GM19455 (cell line): ENCODE data around the gene GJB4.

Experiments used
- ATAC-seq: cut with Tn5 transposase; IDR thresholded peaks from one replicate; pipeline ENCODE4 v1.9.1; 2021; ENCODE audit not compliant: unreplicated experiment

GJB4 gene

GRCh38 chr1:34777519-34778321, 18.2 kb downstream of the GJB4 start:
- no peak for ATAC-seq

DNA sequence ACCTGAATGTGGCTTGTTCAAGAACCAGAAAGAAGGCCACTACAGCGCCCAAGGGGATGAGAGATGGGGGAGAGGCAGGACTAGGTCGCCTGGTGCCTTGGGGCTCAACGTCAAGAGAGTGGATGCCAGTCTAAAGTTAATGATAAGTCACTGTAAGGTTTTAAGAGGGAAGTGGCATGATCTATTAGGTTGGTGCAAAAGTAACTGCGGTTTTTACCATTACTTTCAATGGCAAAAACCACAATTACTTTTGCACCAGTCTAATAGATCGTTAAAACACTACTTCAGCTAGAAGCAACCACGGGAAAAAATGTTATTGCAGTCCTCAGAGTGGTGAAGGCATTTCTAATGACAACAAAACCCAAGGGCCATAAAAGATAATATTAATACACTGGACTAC, 18.8 kb downstream of the GJB4 start:
- no peak for ATAC-seq

- no peak for ATAC-seq
Observed at GRCh38 chr1:34779005-34779404, 19.5 kb downstream of the GJB4 start.

- ATAC-seq: no peak
Observed at GRCh38 chr1:34779526-34779925, 20.0 kb downstream of the GJB4 start.

DNA sequence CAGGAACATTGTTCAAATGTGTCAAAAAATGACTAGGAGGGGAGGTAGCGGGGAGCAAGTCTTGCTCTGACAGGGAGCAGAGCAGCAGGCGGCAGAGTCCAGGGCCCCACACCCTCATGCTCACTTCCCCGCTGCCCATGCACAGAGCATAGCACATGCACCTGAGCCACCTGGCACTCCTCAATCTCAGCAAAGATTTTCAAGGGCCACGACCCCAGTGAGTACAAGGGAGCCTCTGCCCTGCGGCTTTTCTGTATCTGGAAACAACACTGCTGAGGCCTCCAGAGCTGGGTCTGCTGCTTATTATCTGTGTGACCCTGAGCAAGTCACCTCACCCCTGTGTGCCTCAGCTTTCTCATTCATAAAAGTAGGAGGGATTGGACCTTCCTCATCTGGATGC, 20.4 kb downstream of the GJB4 start:
- no peak for ATAC-seq

DNA sequence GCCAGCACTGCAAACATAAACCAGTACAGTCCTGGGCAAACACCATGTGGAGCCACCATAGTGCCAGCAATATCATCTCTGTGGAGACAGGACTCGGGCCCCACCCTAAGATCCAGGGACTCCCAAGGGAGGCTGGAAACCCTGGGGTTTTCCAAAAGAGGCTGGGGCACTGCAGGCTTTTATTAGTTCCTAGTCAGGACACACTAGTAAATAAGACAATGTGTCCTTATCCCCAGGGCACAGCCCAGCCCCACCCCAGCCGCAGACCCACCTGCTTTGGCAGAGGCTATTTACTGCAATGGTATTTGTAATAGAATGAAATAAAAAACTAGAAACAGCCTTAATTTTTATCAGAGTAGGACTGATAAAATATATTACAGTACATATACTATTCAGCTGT, 21.0 kb downstream of the GJB4 start:
- ATAC-seq: no peak

DNA sequence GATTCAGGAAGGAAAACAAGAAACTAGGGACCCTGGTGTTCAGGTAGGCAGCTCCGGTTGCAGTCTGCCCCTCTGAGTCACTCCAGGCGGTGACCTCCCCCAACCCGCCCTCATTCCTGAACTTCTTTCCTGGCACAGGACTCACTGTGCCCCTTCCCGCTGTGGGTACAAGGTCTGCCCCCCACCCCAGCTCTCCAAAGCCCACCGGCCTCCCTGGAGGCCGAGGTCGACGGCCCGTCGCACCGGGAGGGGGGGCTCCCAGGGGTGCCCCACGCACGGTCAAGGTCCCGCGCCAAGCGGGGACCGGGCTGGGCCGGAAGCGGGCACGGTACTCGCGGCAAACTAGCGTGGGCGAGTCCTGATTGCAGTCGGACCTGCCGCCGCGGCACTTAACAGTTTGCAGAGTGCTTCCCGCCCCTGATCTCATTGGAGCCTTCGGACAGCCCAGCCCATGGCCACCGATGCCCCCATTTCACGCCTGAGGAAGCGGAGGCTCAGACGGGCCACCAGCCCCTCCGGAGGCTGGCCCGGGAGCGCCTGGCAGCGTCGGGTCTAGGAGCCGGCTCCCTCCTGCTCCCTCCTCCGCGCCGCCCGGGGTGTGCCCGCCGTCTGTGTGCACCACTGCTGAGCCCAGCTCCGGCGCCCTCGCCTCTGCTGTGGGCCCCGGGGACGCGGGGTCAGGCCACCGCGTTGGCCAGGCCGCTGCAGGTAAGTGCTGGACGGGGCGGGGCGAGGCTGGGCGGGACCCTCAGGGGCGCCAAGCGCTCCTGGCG, 21.7 kb downstream of the GJB4 start, which contains the start of gene GJB3:
TSS of gene GJB3 (plus strand) at position 144 of the 773 bp plus-strand sequence. CDS start 3,549 bp downstream, outside the sequence.
- no peak for ATAC-seq

GRCh38 chr1:34781844-34782391, 22.4 kb downstream of the GJB4 start:
- ATAC-seq: no peak

DNA sequence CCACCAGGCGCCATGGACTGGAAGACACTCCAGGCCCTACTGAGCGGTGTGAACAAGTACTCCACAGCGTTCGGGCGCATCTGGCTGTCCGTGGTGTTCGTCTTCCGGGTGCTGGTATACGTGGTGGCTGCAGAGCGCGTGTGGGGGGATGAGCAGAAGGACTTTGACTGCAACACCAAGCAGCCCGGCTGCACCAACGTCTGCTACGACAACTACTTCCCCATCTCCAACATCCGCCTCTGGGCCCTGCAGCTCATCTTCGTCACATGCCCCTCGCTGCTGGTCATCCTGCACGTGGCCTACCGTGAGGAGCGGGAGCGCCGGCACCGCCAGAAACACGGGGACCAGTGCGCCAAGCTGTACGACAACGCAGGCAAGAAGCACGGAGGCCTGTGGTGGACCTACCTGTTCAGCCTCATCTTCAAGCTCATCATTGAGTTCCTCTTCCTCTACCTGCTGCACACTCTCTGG, 25.2 kb downstream of the GJB4 start:
- ATAC-seq: no peak

GRCh38 chr1:34785231-34785874, 25.8 kb downstream of the GJB4 start:
- ATAC-seq: no peak

DNA sequence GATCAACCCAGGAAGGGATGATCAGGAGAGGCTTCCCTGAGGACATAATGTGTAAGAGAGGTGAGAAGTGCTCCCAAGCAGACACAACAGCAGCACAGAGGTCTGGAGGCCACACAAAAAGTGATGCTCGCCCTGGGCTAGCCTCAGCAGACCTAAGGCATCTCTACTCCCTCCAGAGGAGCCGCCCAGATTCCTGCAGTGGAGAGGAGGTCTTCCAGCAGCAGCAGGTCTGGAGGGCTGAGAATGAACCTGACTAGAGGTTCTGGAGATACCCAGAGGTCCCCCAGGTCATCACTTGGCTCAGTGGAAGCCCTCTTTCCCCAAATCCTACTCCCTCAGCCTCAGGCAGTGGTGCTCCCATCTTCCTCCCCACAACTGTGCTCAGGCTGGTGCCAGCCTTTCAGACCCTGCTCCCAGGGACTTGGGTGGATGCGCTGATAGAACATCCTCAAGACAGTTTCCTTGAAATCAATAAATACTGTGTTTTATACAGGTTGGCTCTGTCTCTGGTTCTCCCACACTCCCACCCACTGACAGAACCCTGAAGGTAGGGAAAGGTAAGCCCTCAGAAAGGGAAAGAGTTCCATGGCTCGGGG, 26.4 kb downstream of the GJB4 start:
- no peak for ATAC-seq

DNA sequence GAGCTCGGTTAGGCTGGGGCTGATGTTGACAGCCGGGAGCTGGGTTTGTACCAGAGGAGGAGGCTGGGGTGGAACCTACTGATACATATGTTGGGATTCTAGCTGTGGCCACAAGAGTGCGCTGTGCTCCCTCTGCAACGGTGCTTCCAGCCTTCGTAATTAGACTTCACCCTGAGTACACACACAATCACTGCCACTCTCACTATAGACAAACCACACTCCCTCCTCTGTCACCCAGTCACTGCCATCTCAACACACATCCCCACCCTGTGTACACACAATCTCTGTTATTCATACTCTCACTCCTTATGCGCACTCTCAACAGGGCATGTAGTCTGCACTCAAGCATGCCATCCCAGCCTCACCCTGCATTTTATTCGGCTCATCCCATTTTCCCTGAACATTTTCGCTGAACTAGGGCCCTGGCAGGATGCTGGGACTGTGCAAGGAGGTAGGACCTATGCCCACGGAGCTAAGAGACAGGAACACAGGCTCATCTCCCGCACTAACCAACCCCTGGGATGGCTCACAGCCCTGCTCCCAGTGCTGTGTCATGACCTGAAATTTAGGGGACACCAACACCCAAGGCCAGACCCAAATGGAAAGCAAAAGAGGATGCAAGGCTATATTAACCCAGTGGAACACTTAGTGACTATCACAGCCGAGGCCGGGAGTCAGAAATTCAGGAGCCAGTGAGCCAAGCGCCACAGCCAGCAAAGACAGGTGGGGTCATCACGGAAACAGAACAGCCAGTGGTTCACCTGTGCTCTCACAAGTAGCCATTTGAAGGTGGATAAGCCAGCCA, 27.2 kb downstream of the GJB4 start:
- no peak for ATAC-seq

GRCh38 chr1:34787461-34788420, 28.2 kb downstream of the GJB4 start:
- ATAC-seq: no peak

DNA sequence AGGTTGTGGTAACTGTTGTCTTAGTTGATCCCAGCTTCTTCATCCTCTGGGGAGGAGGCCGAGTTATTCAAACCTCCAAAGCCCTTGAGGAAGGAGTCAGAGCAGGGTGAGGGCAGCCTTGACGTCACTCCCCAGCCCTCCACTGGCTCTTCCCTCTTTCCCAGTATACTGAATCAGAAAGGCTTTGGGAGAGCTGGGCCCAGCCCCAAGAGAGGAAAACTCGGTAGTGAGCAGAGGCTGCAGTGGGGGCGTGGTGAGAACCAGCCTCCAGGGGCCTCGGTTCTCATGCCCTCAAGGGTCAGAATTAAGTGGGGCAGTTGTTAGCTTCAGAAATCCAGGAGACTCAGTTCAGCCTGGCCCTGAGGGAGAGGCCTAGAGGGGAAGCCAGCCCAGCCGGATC, 31.4 kb downstream of the GJB4 start:
- no peak for ATAC-seq

DNA sequence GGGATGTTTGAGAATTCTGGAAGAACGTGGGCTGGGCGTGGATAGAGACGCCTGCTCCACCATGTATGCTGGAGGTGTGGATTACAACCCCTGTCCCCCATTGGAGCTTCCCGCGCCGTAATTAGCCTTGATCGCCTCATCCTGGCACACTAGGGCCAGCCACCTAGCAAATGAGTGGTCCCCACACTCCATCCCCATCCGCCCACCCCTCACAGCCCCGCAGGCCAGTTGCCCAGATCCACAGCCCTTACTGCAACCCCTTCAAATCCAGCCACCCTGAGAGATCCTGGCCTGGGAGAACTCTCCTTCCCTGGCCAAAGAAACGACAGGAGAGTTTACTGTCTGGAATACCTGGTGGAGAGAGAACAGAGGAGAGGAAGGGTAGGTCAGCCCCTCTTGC, 32.9 kb downstream of the GJB4 start:
- no peak for ATAC-seq

DNA sequence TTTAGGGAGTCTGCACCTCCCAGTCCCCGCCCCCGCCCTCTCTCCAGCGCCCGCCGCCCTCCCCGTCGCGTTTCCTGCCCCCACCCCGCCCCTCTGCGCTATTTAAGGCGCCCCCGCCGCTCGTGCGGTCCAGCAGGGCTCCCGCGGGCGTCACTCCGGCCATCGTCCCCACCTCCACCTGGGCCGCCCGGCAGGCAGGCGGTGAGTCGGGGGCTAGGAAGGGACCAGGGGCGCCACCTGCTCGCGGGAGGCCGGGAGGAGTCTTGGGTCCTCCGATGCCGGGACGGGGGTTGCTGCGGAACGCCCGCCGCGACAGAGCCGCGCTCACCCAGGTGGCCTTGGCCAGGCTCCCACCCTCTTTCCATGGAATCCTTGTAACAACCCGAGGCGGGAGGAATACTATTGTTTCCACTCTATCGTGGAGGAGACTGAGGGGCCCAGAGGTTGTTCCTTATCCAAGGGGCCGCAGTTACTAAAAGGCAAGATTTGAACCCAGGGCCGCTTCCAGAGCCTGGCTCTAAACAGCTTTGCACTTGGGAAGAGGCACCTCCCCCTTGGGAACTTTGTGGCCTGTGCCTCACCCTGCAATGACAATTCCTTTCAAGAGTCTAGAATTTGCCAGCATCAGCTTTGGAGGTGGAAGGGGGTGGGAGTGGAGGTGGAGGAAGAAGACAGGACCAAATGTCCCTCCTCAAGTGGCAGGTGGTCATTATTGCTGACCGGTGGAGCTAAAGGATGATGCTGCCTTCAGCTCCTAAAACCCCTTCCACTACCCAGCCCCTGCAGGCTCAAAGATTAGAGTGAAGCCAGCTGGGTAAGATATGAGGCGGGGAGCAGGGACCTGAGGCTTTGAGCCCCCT, 33.6 kb downstream of the GJB4 start, which contains the start of gene GJA4:
TSS of gene GJA4 (plus strand) at position 132 of the 860 bp plus-strand sequence. CDS start 1,215 bp downstream, outside the sequence.
- ATAC-seq: no peak

- ATAC-seq: no peak
Observed at GRCh38 chr1:34794001-34794789, 34.7 kb downstream of the GJB4 start.
